ENCODE data around the gene FOXC2. TPM values are rescaled to one million over a fixed set of nuclear protein-coding genes. Genes with fewer than 3 reads are reported as not detected.

Gene FOXC2
- total RNA-seq, 1 donor from 2014 or later = 57.2 TPM

DNA sequence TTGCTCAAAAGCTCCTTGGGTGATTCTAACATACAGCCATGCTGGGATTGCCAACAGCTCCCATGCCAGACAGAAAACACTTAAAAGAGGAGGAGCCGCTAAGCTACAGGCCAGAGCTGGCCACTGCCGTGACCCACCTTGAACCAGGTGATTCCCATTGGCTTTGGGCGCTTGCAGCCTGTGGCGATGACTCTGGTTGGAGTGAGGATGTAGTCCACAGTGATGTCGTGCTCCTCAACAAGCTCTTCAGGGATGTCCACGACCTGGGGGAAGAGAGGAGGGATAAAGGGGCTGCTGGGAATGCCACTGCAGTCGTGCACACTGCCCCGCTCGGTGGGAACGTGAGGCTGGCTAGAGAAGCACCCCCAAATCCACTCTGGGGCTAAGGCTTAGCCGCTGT, 25.1 kb upstream of the FOXC2 start:
- peaks cover 70 to 95% of the 10 kb centered on the region in 2 donors for H3K36me3 ChIP-seq
- no peak overlapping the region for H3K27ac ChIP-seq
- intact Hi-C loops (cut with DNase I) = no loop called here
- no peaks in the 10 kb centered on the region for H3K27me3 ChIP-seq
- H3K9me3 ChIP-seq = no peaks in the 10 kb centered on the region
- no peak overlapping the region for H3K4me3 ChIP-seq
- TF ChIP-seq, protein P1, sequence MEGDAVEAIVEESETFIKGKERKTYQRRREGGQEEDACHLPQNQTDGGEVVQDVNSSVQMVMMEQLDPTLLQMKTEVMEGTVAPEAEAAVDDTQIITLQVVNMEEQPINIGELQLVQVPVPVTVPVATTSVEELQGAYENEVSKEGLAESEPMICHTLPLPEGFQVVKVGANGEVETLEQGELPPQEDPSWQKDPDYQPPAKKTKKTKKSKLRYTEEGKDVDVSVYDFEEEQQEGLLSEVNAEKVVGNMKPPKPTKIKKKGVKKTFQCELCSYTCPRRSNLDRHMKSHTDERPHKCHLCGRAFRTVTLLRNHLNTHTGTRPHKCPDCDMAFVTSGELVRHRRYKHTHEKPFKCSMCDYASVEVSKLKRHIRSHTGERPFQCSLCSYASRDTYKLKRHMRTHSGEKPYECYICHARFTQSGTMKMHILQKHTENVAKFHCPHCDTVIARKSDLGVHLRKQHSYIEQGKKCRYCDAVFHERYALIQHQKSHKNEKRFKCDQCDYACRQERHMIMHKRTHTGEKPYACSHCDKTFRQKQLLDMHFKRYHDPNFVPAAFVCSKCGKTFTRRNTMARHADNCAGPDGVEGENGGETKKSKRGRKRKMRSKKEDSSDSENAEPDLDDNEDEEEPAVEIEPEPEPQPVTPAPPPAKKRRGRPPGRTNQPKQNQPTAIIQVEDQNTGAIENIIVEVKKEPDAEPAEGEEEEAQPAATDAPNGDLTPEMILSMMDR (IDR thresholded peaks at IDR 0.05) = no peak
- no peaks in the 10 kb centered on the region for H3K4me1 ChIP-seq
- no peak for DNase-seq (ENCODE audit: low spot score in 2 of 2)

DNA sequence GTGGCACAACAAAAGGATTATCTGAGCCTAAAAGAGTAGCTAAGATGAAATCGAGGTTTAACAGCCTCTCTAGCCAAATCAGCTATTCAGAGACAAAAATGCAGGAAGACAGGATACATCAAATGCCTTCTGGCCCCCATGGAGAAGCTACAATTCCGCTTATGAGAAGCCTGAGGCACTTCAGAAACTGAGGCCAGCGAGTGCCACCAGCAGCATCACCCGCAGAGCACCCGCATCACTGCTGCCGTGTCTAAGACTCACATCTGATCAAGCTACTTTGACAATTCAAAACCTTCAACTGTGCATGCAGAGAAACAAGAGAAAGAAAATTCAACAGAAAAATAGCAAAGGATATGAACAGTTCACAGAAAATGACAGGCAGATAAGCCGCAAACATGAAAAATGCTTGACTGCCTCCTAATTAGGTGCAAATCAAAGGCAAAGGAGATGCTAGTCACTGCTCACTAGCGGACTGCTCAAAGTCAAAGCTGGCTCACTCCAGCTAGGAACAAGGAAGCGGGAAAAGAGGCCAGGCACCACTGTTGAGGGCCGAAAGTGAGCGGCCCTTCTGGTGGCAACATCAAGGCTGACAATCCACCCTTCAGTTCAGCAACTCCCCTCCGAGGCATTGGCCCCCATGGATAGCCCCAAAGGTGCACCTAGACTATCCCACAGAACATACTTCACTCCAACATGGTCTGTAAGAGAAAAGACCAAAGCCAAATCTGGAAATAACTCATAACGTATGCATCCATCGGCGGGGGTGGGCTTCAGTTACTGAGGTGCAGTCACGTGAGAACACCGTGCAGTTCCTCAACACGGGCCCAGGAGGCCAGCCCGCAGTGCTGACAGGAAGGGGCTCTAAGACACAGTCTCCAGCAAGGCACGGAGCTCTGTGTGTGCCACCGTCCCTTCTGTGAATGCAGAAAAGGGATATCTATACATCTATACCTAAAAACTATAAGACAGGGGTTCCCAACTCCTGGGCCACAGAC, 23.6 kb upstream of the FOXC2 start:
- intact Hi-C loops (cut with DNase I) = no loop called here
- peaks cover 63 to 93% of the 10 kb centered on the region in 2 donors for H3K36me3 ChIP-seq
- TF ChIP-seq, protein P1 (IDR thresholded peaks at IDR 0.05) = no peak

DNA sequence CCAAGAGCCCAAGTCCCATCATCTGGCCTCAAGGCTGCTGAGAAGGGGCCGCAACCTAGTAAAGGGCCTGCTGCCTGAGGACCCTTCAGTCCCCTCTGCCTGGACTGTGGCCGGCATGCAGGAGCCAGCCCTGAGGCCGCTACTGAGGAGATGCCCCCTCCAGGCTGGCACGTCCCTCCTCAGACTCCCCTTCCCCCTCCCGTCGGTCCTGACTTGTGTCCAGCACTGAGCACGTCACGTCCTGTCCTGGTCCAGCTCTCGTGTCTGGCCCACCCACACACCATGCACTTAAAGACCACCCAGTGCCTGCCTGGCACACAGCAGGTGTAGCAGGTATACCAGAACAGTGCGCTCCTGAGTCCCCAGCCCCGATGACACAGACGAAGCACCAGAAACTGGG, 21.1 kb upstream of the FOXC2 start:
- no peak for DNase-seq (ENCODE audit: low spot score in 2 of 2)
- intact Hi-C loops (cut with DNase I) = no loop called here
- peaks cover 42 to 90% of the 10 kb centered on the region in 2 donors for H3K36me3 ChIP-seq
- H3K4me3 ChIP-seq = no peak overlapping the region
- TF ChIP-seq, protein P1 (IDR thresholded peaks at IDR 0.05) = no peak
- H3K27me3 ChIP-seq = no peaks in the 10 kb centered on the region
- H3K9me3 ChIP-seq = no peaks in the 10 kb centered on the region
- H3K4me1 ChIP-seq = no peaks in the 10 kb centered on the region
- no peak overlapping the region for H3K27ac ChIP-seq

More for the DNA sequence above, 23.6 kb upstream of the FOXC2 start:
- no peak for DNase-seq (ENCODE audit: low spot score in 2 of 2)
- H3K4me3 ChIP-seq = no peak overlapping the region
- H3K27me3 ChIP-seq = no peaks in the 10 kb centered on the region
- H3K9me3 ChIP-seq = no peaks in the 10 kb centered on the region
- H3K4me1 ChIP-seq = no peaks in the 10 kb centered on the region
- no peak overlapping the region for H3K27ac ChIP-seq

DNA sequence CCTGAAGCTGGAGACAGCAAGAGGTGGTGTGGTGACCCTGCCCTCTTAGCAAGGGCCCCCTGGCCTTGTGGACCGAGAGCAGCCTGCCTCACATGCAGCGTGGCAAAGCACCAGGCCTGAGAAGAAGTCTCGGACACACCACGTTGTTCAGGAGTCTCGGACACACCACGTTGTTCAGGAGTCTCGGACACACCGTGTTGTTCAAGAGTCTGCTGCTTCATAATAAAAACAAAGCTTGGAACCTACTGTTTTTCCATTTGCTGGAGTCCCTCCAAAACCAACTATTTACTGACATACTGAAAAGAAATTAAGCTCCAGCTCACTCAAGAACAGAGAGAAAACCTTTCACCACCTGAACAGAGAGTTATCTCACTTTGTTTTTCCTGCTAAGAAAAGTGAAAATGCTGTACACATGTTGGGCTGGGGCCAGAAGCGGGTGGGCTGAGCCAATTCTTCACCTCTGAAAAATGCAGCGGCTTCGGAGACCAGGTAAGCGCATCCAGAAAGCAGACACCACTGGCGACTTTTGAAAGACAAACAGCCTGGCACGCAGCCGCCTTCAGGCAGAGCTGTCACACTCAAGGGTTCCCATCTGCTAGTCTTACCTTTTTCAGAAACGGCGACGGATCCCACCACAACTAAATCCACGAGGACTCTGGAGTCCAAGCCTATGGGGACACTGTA, 20.5 kb upstream of the FOXC2 start:
- Histone ChIP-seq H3K27me3 (no peaks in the 10 kb centered on the region), H3K9me3 (no peaks in the 10 kb centered on the region), H3K36me3 (peaks cover 36 to 89% of the 10 kb centered on the region in 2 donors), H3K4me3 (no peak overlapping the region), H3K27ac (no peak overlapping the region), H3K4me1 (no peaks in the 10 kb centered on the region)
- intact Hi-C loops (cut with DNase I) = no loop called here
- DNase-seq (ENCODE audit: low spot score in 2 of 2) = no peak
- TF ChIP-seq, protein P1 (IDR thresholded peaks at IDR 0.05) = no peak

DNA sequence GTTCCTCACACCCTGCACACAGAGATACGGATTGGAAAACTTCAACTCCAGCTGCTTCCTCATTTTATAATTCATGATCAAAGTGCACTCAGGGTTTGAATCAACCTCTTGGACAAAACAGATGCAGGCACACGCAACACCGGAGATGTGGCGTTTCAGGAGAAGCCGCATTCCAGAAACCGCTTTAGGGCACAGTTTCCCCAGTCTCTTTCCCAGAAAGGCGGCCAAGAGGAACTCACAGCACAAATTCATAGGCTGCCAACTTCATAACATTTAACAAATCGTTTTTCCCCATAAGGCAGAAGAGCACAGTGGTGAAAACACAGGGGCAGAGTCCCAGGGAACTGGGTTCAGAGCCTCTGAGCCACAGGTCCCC, 20.0 kb upstream of the FOXC2 start:
- Histone ChIP-seq H3K36me3 (peaks cover 30 to 83% of the 10 kb centered on the region in 2 donors), H3K9me3 (no peaks in the 10 kb centered on the region), H3K4me3 (no peak overlapping the region), H3K4me1 (no peaks in the 10 kb centered on the region), H3K27me3 (no peaks in the 10 kb centered on the region), H3K27ac (no peak overlapping the region)
- DNase-seq (ENCODE audit: low spot score in 2 of 2) = no peak
- TF ChIP-seq, protein P1 (IDR thresholded peaks at IDR 0.05) = no peak
- intact Hi-C loops (cut with DNase I) = no loop called here

All from ascending aorta (tissue), 2 donors.